ENCODE data around the gene MRTFB.

The MRTFB gene

GRCh38 chr16:14087590-14088154, 16.6 kb downstream of the MRTFB start:
- no peak overlapping the region for H3K4me3 ChIP-seq (ENCODE audit: low read depth, low read length)
- TF ChIP-seq POLR2A (IDR thresholded peaks at IDR 0.05; ENCODE audit: extremely low read depth, insufficient read length) (no peak), CTCF (IDR thresholded peaks at IDR 0.05; ENCODE audit: low read depth, low read length) (no peak), MYC (IDR thresholded peaks at IDR 0.05; ENCODE audit: low read depth, low read length) (no peak), MAX (IDR thresholded peaks at IDR 0.05; ENCODE audit: low read depth, low read length) (no peak)
- DNase-seq (ENCODE audit: low read depth), result no peak

GRCh38 chr16:14088155-14088753, 17.1 kb downstream of the MRTFB start:
- H3K4me3 ChIP-seq (ENCODE audit: low read depth, low read length), result no peak overlapping the region
- TF ChIP-seq POLR2A (IDR thresholded peaks at IDR 0.05; ENCODE audit: extremely low read depth, insufficient read length) (no peak), MAX (IDR thresholded peaks at IDR 0.05; ENCODE audit: low read depth, low read length) (no peak), MYC (IDR thresholded peaks at IDR 0.05; ENCODE audit: low read depth, low read length) (no peak), CTCF (IDR thresholded peaks at IDR 0.05; ENCODE audit: low read depth, low read length) (no peak)
- no peak for DNase-seq (ENCODE audit: low read depth)

GRCh38 chr16:14089283-14089823, 18.2 kb downstream of the MRTFB start:
- H3K4me3 ChIP-seq (ENCODE audit: low read depth, low read length), result no peak overlapping the region
- no peak for DNase-seq (ENCODE audit: low read depth)
- no peak for TF ChIP-seq MAX (IDR thresholded peaks at IDR 0.05; ENCODE audit: low read depth, low read length)
- no peak for TF ChIP-seq MYC (IDR thresholded peaks at IDR 0.05; ENCODE audit: low read depth, low read length)
- TF ChIP-seq CTCF (IDR thresholded peaks at IDR 0.05; ENCODE audit: low read depth, low read length), result no peak
- no peak for TF ChIP-seq POLR2A (IDR thresholded peaks at IDR 0.05; ENCODE audit: extremely low read depth, insufficient read length)

GRCh38 chr16:14092561-14092960, 21.4 kb downstream of the MRTFB start:
- TF ChIP-seq POLR2A (IDR thresholded peaks at IDR 0.05; ENCODE audit: extremely low read depth, insufficient read length), result no peak
- no peak for TF ChIP-seq CTCF (IDR thresholded peaks at IDR 0.05; ENCODE audit: low read depth, low read length)
- TF ChIP-seq MYC (IDR thresholded peaks at IDR 0.05; ENCODE audit: low read depth, low read length), result no peak
- TF ChIP-seq MAX (IDR thresholded peaks at IDR 0.05; ENCODE audit: low read depth, low read length), result no peak
- DNase-seq (ENCODE audit: low read depth), result no peak
- no peak overlapping the region for H3K4me3 ChIP-seq (ENCODE audit: low read depth, low read length)

- no peak for DNase-seq (ENCODE audit: low read depth)
- no peak for TF ChIP-seq MAX (IDR thresholded peaks at IDR 0.05; ENCODE audit: low read depth, low read length)
- TF ChIP-seq MYC (IDR thresholded peaks at IDR 0.05; ENCODE audit: low read depth, low read length), result no peak
- TF ChIP-seq CTCF (IDR thresholded peaks at IDR 0.05; ENCODE audit: low read depth, low read length), result no peak
- TF ChIP-seq POLR2A (IDR thresholded peaks at IDR 0.05; ENCODE audit: extremely low read depth, insufficient read length), result no peak
- no peak overlapping the region for H3K4me3 ChIP-seq (ENCODE audit: low read depth, low read length)
Observed at GRCh38 chr16:14095883-14096551, 24.9 kb downstream of the MRTFB start.

Measured in NB4 (cell line).